HG03175 (cell line): ENCODE measurements around the gene TSFM.

Experiments
- ATAC-seq: cut with Tn5 transposase; IDR thresholded peaks from one replicate; pipeline ENCODE4 v1.9.1; 2021; ENCODE audit warnings: mild to moderate bottlenecking, moderate library complexity; ENCODE audit not compliant: unreplicated experiment

Gene TSFM

GRCh38 chr12:57777911-57778310, 4.7 kb upstream of the TSFM start:
- no peak for ATAC-seq

DNA sequence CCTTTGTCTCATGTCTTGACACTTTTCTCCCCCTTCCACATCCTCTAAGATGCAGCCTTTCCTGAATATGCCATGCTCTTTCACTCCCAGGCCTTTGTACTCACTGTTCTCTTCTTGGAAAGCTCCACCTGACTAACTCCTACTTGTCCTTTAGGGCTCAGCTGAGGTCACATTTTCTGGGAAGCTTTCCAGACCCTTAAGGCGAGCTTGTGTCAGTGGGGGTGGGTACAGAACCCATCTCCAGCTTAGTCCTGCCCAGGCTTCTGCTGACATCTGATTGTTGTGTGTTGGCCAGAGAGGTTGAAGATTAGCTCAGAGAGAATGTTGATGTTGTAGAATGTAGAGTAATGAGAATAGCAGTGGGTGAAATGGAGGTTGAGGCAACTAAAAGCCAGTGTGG, 2.9 kb upstream of the TSFM start:
- ATAC-seq = no peak

GRCh38 chr12:57780284-57780897, 2.2 kb upstream of the TSFM start:
- no peak for ATAC-seq

DNA sequence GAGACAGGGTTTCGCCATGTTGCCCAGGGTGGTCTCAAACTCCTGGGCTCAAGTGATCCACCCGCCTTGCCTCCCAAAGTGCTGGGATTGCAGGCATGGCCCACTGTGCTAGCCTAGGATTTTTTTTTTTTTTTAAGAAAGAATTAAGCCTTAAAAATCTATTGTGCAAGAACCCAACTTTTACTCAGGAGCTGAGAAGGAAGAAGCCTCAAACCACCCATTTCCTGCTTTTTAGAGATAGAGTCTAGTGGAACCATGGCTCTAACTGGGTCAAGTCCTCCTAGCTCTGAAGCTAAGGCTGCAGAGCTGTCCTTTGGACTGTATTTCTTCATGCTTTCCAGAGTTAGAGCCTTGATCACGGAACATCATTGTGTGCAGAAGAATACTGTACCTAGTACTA, 1.3 kb upstream of the TSFM start:
- no peak for ATAC-seq

DNA sequence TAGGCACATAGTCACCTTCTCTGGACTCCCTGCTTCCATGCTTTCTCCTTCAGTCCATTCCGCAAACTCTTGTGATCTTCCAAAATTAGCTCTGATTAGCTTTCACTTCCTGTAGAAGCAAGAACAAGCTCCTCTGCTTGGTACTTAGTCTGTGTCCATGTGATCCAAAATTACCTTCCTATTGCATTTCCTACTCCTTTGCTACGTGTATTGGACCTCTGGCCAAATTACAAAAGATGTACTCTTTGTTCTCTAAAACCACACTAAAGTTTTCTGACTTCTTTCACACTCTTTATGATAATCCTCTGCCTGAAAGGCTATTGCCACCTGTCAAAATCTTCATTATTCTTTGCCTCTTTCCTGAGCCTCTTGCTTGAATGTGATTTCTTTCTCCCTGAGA, 786 bp upstream of the TSFM start:
- ATAC-seq = no peak

DNA sequence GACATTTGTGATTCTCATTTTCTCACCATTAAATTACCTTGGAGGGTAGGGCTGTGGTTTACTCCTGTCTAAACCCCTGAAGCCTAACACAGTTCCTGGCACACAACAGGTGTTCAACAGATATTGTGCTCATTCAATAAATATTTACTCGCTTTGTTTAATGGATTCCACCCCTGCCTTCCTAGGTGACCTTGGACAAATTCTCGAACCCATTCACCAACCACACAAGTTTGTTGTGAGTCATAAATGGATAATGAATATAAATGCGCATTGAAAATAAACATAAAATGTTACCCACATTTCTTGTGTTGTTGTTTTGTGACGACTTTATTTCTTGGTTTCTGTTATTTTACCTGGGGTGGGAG, 362 bp upstream of the TSFM start:
- peak; percentile 20 for ATAC-seq

- no peak for ATAC-seq
Measured at GRCh38 chr12:57783466-57783801, 847 bp downstream of the TSFM start.

- ATAC-seq = no peak
Measured at GRCh38 chr12:57783861-57784260, 1.3 kb downstream of the TSFM start.

DNA sequence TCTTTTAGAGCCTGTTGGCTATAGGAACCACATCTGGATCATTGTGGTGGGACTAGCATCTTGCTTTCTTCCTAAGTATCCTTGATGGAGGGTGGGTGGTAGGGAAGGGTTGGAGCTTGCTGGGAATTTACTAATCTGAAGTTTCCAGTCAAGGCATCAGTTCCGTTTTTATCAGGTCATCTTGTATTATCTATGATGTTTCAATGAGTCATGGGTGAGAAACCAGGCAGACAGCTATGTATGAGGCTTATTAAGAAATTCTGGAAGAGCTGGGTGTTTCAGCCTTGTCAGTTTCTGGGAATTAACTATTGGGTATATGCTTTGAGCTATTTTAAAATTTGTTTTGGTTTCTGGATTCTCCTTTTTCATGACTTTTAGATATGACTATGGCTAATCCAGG, 11.3 kb downstream of the TSFM start:
- ATAC-seq = no peak

DNA sequence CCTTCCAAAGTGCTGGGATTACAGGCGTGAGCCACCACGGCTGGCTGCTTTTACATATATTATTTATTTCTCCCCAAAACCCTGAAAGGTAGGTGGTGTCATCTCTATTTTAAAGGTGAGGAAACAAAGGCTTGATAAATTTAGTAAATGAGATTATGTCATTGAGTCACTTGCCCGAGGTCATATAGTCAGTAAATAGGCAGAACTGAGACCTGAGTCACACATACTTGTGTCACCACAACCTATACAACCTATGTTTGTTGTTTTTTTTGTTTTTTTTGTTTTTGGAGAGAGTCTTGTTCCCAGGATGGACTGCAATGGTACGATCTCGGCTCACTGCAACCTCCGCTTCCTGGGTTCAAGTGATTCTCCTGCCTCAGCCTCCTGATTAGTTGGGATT, 12.8 kb downstream of the TSFM start:
- ATAC-seq = no peak

GRCh38 chr12:57796996-57797395, 14.4 kb downstream of the TSFM start:
- no peak for ATAC-seq

- no peak for ATAC-seq
Measured at GRCh38 chr12:57797933-57798332, 15.3 kb downstream of the TSFM start.

- ATAC-seq = no peak
Measured at GRCh38 chr12:57800965-57801364, 18.4 kb downstream of the TSFM start.

GRCh38 chr12:57802607-57803006, 20.0 kb downstream of the TSFM start:
- ATAC-seq = no peak

DNA sequence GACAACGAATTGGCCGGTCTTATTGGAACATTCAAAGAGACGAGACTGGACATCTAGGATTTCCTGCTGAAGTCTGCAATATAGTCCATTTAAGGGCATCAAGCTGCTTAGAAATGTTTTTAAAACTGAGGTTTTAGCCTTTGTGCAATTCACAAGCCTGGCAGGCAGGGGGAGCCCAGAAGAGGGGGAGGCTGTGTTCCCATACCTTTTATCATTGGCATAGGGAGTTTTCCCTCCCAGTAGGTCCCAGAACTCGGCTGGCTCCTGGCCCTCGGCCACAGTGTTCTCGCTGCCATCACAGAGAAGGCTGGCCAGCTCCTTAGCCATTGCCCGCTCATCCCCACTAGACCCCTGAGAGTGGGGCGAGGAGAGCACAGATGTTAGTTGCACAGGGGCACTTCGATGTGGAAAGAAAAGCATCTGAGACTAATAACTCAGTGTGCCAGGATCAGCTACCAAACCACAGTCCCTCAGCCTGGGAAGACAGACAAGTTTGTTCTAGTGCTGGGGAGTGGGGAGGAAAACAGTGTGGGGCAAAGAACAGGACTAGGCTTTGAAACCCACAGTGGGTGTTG, 20.8 kb downstream of the TSFM start:
- ATAC-seq = no peak

GRCh38 chr12:57806677-57807076, 24.1 kb downstream of the TSFM start:
- no peak for ATAC-seq

DNA sequence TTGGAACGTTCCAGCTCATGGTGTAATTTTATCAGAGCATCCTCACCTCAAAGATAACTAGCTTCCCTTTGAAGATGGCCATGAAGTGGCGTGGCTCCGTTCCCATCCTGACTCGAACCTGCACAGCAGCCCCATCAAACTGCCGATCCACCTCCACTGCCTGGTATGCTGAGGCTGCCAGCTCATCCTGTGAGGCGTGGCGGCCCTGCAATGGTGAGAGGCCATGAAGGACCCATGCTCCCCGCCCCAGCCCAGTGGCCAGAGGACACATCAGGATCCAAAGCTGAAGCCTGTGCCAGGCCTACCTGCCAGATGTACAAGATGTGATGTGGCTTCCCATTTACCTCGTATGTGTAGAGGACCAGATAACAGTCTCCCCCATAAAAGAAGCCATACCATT, 24.7 kb downstream of the TSFM start:
- no peak for ATAC-seq

- no peak for ATAC-seq
Measured at GRCh38 chr12:57808351-57808750, 25.8 kb downstream of the TSFM start.

DNA sequence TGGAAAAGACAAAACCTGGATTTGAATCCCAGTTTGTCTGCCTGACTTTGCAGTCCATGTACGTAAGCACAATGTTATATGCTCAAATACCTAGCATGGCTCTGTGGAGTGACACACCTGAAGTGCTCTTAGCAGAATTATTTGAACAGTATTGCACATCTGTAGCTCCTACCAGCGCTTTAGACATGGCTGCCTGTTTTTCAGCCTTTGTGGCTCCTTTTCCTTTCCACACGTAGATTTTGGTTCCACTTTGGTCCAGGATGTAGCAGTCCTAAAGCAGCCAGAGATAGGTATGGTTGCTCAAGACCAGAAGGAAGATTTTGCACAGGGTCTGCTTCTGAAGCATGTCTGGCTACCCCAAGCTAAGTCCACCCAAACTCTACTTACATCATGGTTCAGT, 26.8 kb downstream of the TSFM start:
- no peak for ATAC-seq

GRCh38 chr12:57810450-57810849, 27.9 kb downstream of the TSFM start:
- ATAC-seq = no peak

- no peak for ATAC-seq
Measured at GRCh38 chr12:57811028-57811755, 28.6 kb downstream of the TSFM start.

GRCh38 chr12:57813111-57813970, 30.8 kb downstream of the TSFM start:
- ATAC-seq = no peak
